C4-2B (cell line): ENCODE data around the gene CAMTA1.

ENCODE experiments used
- H3K27ac ChIP-seq: fragments of 450-650 bp; 2 replicates; pipeline ENCODE4 v1.5.1; 2017
- CTCF ChIP-seq: fragments of 450-650 bp; conservative IDR thresholded peaks from 2 replicates; pipeline ENCODE4 v1.5.1; 2017; ENCODE audit warnings: mild to moderate bottlenecking
- ZFX ChIP-seq: fragments of 450-650 bp; IDR thresholded peaks from 2 replicates; pipeline ENCODE4 v1.6.1; 2017

Gene CAMTA1

GRCh38 chr1:6996371-6996770, 211.1 kb downstream of the CAMTA1 start:
- TF ChIP-seq ZFX (no peak), CTCF (no peak)
- H3K27ac ChIP-seq, result no peak overlapping the region

GRCh38 chr1:6996866-6997265, 211.6 kb downstream of the CAMTA1 start:
- H3K27ac ChIP-seq, result no peak overlapping the region
- TF ChIP-seq ZFX (no peak), CTCF (no peak)

GRCh38 chr1:6998267-6998666, 213.0 kb downstream of the CAMTA1 start:
- H3K27ac ChIP-seq, result no peak overlapping the region
- TF ChIP-seq ZFX (no peak), CTCF (peak; percentile 84)

GRCh38 chr1:6999826-7000225, 214.6 kb downstream of the CAMTA1 start:
- H3K27ac ChIP-seq, result no peak overlapping the region
- TF ChIP-seq ZFX (no peak), CTCF (no peak)

- H3K27ac ChIP-seq, result no peak overlapping the region
- no peak for TF ChIP-seq CTCF
- no peak for TF ChIP-seq ZFX
Measured at GRCh38 chr1:7000720-7001119, 215.5 kb downstream of the CAMTA1 start.

- TF ChIP-seq CTCF (no peak), ZFX (no peak)
- no peak overlapping the region for H3K27ac ChIP-seq
Measured at GRCh38 chr1:7002728-7003127, 217.5 kb downstream of the CAMTA1 start.

- no peak overlapping the region for H3K27ac ChIP-seq
- no peak for TF ChIP-seq ZFX
- TF ChIP-seq CTCF, result no peak
Measured at GRCh38 chr1:7003676-7004075, 218.4 kb downstream of the CAMTA1 start.
